ENCODE measurements around the gene SELENOM.

Gene SELENOM

DNA sequence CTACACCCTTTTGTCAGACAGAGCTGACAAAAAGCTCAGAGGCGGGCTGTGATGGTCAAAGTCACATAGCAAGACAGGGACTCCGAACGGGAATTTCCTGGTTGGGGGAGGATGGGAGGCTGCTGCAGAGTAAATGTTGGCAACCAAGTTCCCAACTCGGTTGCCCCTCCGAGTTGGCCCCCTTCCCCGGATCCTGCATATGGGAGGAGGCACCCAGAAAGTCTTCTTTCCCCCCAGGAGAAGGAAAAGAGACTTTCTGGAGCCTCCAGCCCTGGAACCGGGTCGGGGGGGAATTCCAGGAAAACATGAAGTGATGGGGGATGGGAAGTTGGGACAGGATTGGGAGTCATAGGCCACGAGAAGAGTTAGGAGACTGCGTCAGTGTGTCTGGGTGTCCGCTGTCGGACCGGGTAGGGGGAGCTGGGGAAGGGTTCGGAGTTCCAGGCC is 614 bp downstream of the SELENOM start:
- intact Hi-C loops (cut with micrococcal nuclease) = loop anchor here (1.0 to 5.0 kb wide), 3 partner anchors 41 to 124 kb away; partner anchors contain the start of gene LIMK2
- Mint-ChIP-seq H3K36me3 (ENCODE audit: low read depth) (no peaks in the 10 kb centered on the region), H3K27ac (peak overlapping the region; percentile 47), H3K4me1 (ENCODE audit: low read depth) (peaks cover 13% of the 10 kb centered on the region), H3K4me3 (peak overlapping the region; percentile 57), H3K27me3 (peaks cover 22% of the 10 kb centered on the region), H3K9me3 (no peaks in the 10 kb centered on the region)

DNA sequence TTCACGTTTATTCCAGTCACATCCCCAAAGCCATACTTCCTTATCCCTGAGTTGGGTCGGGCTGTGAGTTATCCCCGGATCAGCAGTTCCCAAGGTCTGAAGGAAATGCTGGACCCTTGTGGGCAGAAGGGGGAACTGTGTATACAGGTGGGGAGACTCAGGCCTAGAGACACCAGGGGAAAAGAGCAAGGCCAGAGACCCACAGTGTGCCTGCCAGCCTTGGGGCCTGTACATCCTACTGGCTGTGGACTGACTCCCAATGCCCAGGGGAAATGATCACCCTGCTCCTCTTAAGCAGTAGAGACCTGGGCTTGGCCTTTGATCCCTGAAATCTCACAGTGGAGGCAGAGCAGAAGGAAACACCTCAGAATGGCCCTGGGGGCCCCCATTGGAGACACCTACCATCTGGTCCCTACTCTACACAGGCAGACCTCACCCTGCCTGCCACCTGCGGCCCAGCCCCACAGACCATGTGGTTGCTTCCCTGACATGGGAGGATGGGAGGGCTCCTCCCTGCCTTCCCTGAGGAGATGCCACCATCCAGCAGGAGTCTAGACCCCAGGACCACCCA is 1.3 kb downstream of the SELENOM start:
- peaks cover 22% of the 10 kb centered on the region for H3K27me3 Mint-ChIP-seq
- no peaks in the 10 kb centered on the region for H3K36me3 Mint-ChIP-seq (ENCODE audit: low read depth)
- intact Hi-C loops (cut with micrococcal nuclease) = loop anchor here (2.0 to 5.0 kb wide), 2 partner anchors 41 to 125 kb away; no protein-coding TSS in a partner anchor
- H3K4me1 Mint-ChIP-seq (ENCODE audit: low read depth) = peaks cover 13% of the 10 kb centered on the region
- no peaks in the 10 kb centered on the region for H3K9me3 Mint-ChIP-seq
- no peak overlapping the region for H3K4me3 Mint-ChIP-seq
- H3K27ac Mint-ChIP-seq = peak overlapping the region; percentile 47

DNA sequence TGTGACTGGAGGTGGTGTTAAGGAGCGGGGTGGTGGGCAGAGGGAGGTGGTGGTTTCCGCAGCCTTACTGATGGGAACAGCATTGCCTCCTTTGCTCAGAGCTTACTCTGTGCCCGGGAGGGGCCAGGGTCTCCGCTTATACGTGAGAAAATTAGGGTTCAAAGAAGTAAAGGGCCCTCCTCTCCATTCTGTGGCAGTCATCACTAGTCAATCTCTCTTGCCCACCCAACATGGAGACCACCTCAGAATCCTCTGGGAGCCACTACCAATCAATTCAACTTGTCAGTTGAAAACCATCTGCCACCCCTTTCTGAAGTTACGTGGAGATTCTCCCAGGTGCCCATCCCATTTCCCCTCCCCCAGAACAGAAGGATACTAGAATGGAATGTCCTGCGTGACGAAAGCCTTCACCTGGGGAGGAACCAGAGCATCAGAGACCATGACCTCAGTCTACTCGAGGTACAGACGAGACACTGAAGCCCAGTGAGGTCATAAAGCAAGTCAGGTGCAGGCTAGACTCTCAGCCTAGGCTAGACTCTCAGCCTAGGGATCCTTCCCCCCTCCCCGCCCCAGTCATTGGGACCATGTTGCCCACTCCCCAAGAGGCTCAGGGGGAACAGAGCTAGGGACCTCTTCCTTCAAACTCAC is 2.0 kb downstream of the SELENOM start:
- Mint-ChIP-seq H3K27me3 (peaks cover 22% of the 10 kb centered on the region), H3K4me1 (ENCODE audit: low read depth) (peaks cover 13% of the 10 kb centered on the region), H3K36me3 (ENCODE audit: low read depth) (peaks cover 2% of the 10 kb centered on the region), H3K9me3 (no peaks in the 10 kb centered on the region), H3K4me3 (no peak overlapping the region), H3K27ac (no peak overlapping the region)
- intact Hi-C loops (cut with micrococcal nuclease) = loop anchor here (5.0 kb wide), 1 partner anchor 42 kb away; no protein-coding TSS in a partner anchor

- Mint-ChIP-seq H3K27me3 (peaks cover 22% of the 10 kb centered on the region), H3K4me3 (no peak overlapping the region), H3K9me3 (no peaks in the 10 kb centered on the region), H3K4me1 (ENCODE audit: low read depth) (peaks cover 13% of the 10 kb centered on the region), H3K36me3 (ENCODE audit: low read depth) (peaks cover 7% of the 10 kb centered on the region), H3K27ac (no peak overlapping the region)
- intact Hi-C loops (cut with micrococcal nuclease) = loop anchor here (5.0 kb wide), 1 partner anchor 42 kb away; no protein-coding TSS in a partner anchor
Measured at GRCh38 chr22:31104869-31105268, 2.5 kb downstream of the SELENOM start.

- Mint-ChIP-seq H3K4me1 (ENCODE audit: low read depth) (peaks cover 13% of the 10 kb centered on the region), H3K4me3 (no peak overlapping the region), H3K27ac (no peak overlapping the region), H3K9me3 (no peaks in the 10 kb centered on the region), H3K36me3 (ENCODE audit: low read depth) (peaks cover 11% of the 10 kb centered on the region), H3K27me3 (peaks cover 18% of the 10 kb centered on the region)
- intact Hi-C loops (cut with micrococcal nuclease) = no loop called here
Measured at GRCh38 chr22:31103899-31104694, 3.3 kb downstream of the SELENOM start.

DNA sequence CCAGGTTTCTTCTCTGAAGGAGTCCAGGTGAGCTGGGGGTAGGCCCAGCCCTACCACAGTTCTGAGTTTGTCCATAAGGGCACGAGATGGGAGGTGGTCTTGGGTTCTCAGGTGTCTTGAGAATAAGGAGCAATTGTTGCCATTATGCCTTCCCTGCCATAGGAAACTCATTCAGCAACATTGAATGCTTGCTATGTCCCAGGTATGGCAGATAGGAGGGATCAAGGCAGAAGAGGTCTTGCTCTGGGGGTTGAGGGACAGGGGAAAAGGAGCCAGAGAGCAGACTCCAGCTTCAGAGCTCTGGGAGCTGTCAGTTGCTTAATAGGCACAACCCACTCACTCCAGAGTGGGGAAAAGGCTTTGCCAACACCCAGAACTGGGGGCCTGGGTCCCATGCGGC is 4.3 kb downstream of the SELENOM start:
- Mint-ChIP-seq H3K4me1 (ENCODE audit: low read depth) (peaks cover 13% of the 10 kb centered on the region), H3K9me3 (no peaks in the 10 kb centered on the region), H3K36me3 (ENCODE audit: low read depth) (peaks cover 17% of the 10 kb centered on the region), H3K27me3 (peaks cover 18% of the 10 kb centered on the region), H3K4me3 (no peak overlapping the region), H3K27ac (no peak overlapping the region)
- intact Hi-C loops (cut with micrococcal nuclease) = no loop called here

DNA sequence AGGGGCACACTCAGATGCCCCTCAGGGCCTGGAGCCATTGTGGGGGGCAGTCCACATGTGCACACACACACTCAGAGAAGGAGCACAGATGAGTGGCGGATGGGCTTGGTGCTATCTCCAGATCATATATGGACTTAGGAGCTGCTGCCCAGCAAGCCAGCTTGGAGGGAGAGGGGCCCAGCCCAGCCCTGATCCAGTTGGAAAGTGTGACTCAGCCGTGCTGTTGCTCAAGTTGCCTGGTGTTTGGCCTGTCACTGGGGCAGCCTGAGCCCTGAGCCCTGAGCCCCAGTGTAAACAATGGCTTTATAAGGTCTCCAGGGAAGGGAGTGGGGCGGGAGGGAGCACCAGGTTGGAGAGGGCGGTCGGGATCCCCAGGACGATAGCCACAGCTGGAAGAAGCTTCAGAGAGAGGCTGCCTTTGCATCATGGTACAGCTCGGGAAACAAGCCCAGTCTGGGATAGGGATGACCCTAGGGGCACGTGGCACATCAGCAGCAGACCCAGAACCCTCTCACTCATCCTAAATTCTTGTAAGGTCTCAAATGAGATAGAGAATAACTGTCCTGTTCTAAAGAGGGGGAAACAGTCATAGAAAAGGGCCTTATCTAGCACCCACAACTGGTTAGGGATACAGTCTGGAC is 4.8 kb downstream of the SELENOM start:
- H3K4me3 Mint-ChIP-seq = no peak overlapping the region
- peaks cover 8% of the 10 kb centered on the region for H3K4me1 Mint-ChIP-seq (ENCODE audit: low read depth)
- peaks cover 13% of the 10 kb centered on the region for H3K27me3 Mint-ChIP-seq
- peaks cover 17% of the 10 kb centered on the region for H3K36me3 Mint-ChIP-seq (ENCODE audit: low read depth)
- intact Hi-C loops (cut with micrococcal nuclease) = no loop called here
- H3K27ac Mint-ChIP-seq = no peak overlapping the region
- H3K9me3 Mint-ChIP-seq = no peaks in the 10 kb centered on the region

DNA sequence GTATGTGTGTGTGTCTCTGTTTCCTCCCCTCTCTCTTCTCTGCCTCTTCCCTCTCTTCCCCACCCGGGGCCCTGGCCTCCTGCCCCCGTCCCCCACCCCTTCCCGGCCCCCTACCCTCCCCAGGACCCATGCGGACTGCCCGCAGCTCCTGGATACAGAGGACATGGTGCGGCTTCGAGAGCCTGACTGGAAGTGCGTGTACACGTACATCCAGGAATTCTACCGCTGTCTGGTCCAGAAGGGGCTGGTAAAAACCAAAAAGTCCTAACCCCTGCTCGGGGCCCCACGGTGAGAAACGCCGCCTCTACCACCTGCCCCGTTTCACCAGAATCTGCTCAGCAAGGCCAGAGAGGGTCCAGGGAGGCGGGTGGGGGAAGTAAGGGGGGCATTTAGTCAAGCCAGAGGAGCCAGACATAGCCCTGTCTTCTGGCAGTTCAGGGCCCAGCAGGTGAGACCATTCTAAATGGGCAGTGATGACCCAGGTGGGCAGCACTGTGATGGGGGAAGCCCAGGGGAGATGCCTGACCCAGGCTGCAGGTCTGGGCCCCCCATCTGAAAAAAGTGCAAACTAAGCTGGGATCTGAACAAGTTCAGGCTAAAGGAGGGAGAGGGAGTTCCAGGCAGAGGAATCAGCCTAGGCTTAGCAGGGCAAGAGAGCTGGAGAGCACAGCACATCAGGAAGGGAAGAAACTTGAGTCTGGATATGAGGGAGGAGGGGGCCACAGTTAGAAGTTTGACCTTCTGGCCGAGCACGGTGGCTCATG is 6.4 kb downstream of the SELENOM start:
- Mint-ChIP-seq H3K27me3 (no peaks in the 10 kb centered on the region), H3K4me1 (ENCODE audit: low read depth) (peaks cover 3% of the 10 kb centered on the region), H3K36me3 (ENCODE audit: low read depth) (peaks cover 26% of the 10 kb centered on the region), H3K4me3 (no peak overlapping the region), H3K27ac (no peak overlapping the region), H3K9me3 (no peaks in the 10 kb centered on the region)
- intact Hi-C loops (cut with micrococcal nuclease) = no loop called here

GRCh38 chr22:31099841-31100761 is 7.3 kb downstream of the SELENOM start:
- H3K4me3 Mint-ChIP-seq = no peak overlapping the region
- peaks cover 8% of the 10 kb centered on the region for H3K4me1 Mint-ChIP-seq (ENCODE audit: low read depth)
- H3K27me3 Mint-ChIP-seq = no peaks in the 10 kb centered on the region
- intact Hi-C loops (cut with micrococcal nuclease) = no loop called here
- no peak overlapping the region for H3K27ac Mint-ChIP-seq
- peaks cover 31% of the 10 kb centered on the region for H3K36me3 Mint-ChIP-seq (ENCODE audit: low read depth)
- H3K9me3 Mint-ChIP-seq = no peaks in the 10 kb centered on the region

GRCh38 chr22:31099386-31099785 is 8.0 kb downstream of the SELENOM start:
- H3K4me3 Mint-ChIP-seq = no peak overlapping the region
- peaks cover 8% of the 10 kb centered on the region for H3K4me1 Mint-ChIP-seq (ENCODE audit: low read depth)
- H3K36me3 Mint-ChIP-seq (ENCODE audit: low read depth) = peaks cover 31% of the 10 kb centered on the region
- no peaks in the 10 kb centered on the region for H3K9me3 Mint-ChIP-seq
- no peaks in the 10 kb centered on the region for H3K27me3 Mint-ChIP-seq
- intact Hi-C loops (cut with micrococcal nuclease) = no loop called here
- H3K27ac Mint-ChIP-seq = no peak overlapping the region

GRCh38 chr22:31098632-31099110 is 8.7 kb downstream of the SELENOM start:
- peaks cover 8% of the 10 kb centered on the region for H3K4me1 Mint-ChIP-seq (ENCODE audit: low read depth)
- intact Hi-C loops (cut with micrococcal nuclease) = no loop called here
- no peak overlapping the region for H3K4me3 Mint-ChIP-seq
- H3K9me3 Mint-ChIP-seq = no peaks in the 10 kb centered on the region
- H3K27ac Mint-ChIP-seq = no peak overlapping the region
- H3K27me3 Mint-ChIP-seq = no peaks in the 10 kb centered on the region
- H3K36me3 Mint-ChIP-seq (ENCODE audit: low read depth) = peaks cover 31% of the 10 kb centered on the region

GRCh38 chr22:31097941-31098631 is 9.3 kb downstream of the SELENOM start:
- intact Hi-C loops (cut with micrococcal nuclease) = no loop called here
- no peaks in the 10 kb centered on the region for H3K9me3 Mint-ChIP-seq
- no peak overlapping the region for H3K4me3 Mint-ChIP-seq
- H3K36me3 Mint-ChIP-seq (ENCODE audit: low read depth) = peaks cover 31% of the 10 kb centered on the region
- H3K4me1 Mint-ChIP-seq (ENCODE audit: low read depth) = peaks cover 8% of the 10 kb centered on the region
- no peaks in the 10 kb centered on the region for H3K27me3 Mint-ChIP-seq
- H3K27ac Mint-ChIP-seq = no peak overlapping the region
